GM12878 (cell line): ENCODE measurements around the gene ST6GALNAC3. TPM values are rescaled to one million over a fixed set of nuclear protein-coding genes. Genes with fewer than 3 reads are reported as not detected.

ENCODE experiments used
- ATAC-seq: fragments of 200-7000 bp; cut with Tn5 transposase; 3 replicates; pipeline ENCODE4 v1.9.1; 2020; ENCODE audit warnings: mild to moderate bottlenecking, moderate library complexity
- BruUV-seq: library from RNA; stranded (reverse); fragments of 400-500 nt; replicated peaks from 2 replicates; lab custom pipeline; 2021; lab: Mats Ljungman, UMichigan
- CTCF ChIA-PET: fragments of 300-600 bp; sonication (Branson Sonifier 250); formaldehyde crosslinking; extraction: SDS; loops from one replicate; lab custom pipeline; 2021; ENCODE audit warnings: inconsistent platforms; lab: Yijun Ruan, JAX
- POLR2A ChIA-PET: fragments of 350-600 bp; formaldehyde crosslinking; extraction: SDS; loops from one replicate; lab custom pipeline; 2021; ENCODE audit warnings: inconsistent platforms; lab: Charles Lee
- RAD21 ChIA-PET: fragments of 300-600 bp; sonication (Branson Sonifier 250); formaldehyde crosslinking; loops from one replicate; lab custom pipeline; 2023; ENCODE audit warnings: antibody characterized with exemption; ENCODE audit not compliant: unreplicated experiment; lab: Charles Lee
- SMC1A ChIA-PET: fragments of 300-600 bp; sonication (Branson Sonifier 250); formaldehyde crosslinking; loops from one replicate; lab custom pipeline; 2023; ENCODE audit not compliant: unreplicated experiment, uncharacterized antibody; lab: Charles Lee
- DNase-seq: peaks from one replicate; pipeline ENCODE4 v3.0.0-alpha.2; 2011; ENCODE audit warnings: low read depth, low spot score
- FAIRE-seq: peaks from 3 replicates; lab custom pipeline; 2011; peaks lifted over from hg19 to GRCh38; lab: Jason Lieb, UNC
- H2AFZ ChIP-seq: 2 replicates; pipeline ENCODE4 v1.6.0; 2011; ENCODE audit warnings: low read depth, low read length, control low read depth; ENCODE audit not compliant: control insufficient read depth
- H3K27ac ChIP-seq: 2 replicates; pipeline ENCODE4 v1.5.1; 2011; ENCODE audit warnings: control low read depth; ENCODE audit not compliant: control insufficient read depth, insufficient read depth
- H3K27me3 ChIP-seq, 2 experiments: replicated peaks in 1 of 2; 2 replicates each; pipeline versions ENCODE4 v1.6.0 to v1.6.1; 2011; ENCODE audit warnings: low read length in 1 of 2; ENCODE audit not compliant: control insufficient read depth in 2 of 2, insufficient read depth in 2 of 2
- H3K36me3 ChIP-seq, 2 experiments: 2 replicates each; pipeline ENCODE4 v1.5.1; 2011; ENCODE audit warnings: low read length in 1 of 2; ENCODE audit not compliant: control insufficient read depth in 2 of 2, insufficient read depth in 2 of 2
- H3K4me1 ChIP-seq: 2 replicates; pipeline ENCODE4 v1.6.1; 2011; ENCODE audit warnings: mild to moderate bottlenecking, low read length, moderate library complexity, mixed read lengths; ENCODE audit not compliant: control insufficient read depth, insufficient read depth
- H3K4me2 ChIP-seq: 2 replicates; pipeline ENCODE4 v1.6.0; 2011; ENCODE audit warnings: control low read depth; ENCODE audit not compliant: control insufficient read depth, insufficient read depth
- H3K4me3 ChIP-seq: fragments of 200-600 bp; sonication (generic); 2 replicates; pipeline ENCODE4 v1.5.1; 2016
- H3K79me2 ChIP-seq: 2 replicates; pipeline ENCODE4 v1.6.0; 2011; ENCODE audit warnings: low read length; ENCODE audit not compliant: control insufficient read depth, insufficient read depth
- H3K9ac ChIP-seq: 2 replicates; pipeline ENCODE4 v1.8.0; 2011; ENCODE audit warnings: low read length, control low read depth, mixed read lengths; ENCODE audit not compliant: control insufficient read depth, insufficient read depth
- H3K9me3 ChIP-seq: replicated peaks from 3 replicates; pipeline ENCODE4 v1.5.1; 2011; ENCODE audit warnings: mild to moderate bottlenecking, low read length; ENCODE audit not compliant: control insufficient read depth, insufficient read depth
- H4K20me1 ChIP-seq: 2 replicates; pipeline ENCODE4 v1.6.0; 2011; ENCODE audit not compliant: control insufficient read depth, insufficient read depth
- BCLAF1 ChIP-seq: fragments of 450-650 bp; IDR thresholded peaks from 2 replicates; pipeline ENCODE4 v1.6.1; 2017; ENCODE audit warnings: antibody characterized with exemption, mild to moderate bottlenecking, moderate library complexity
- CBX5 ChIP-seq: sonication (generic); IDR thresholded peaks from 2 replicates; pipeline ENCODE4 v1.6.1; 2016; ENCODE audit warnings: low read depth, moderate library complexity, mild to moderate bottlenecking, inconsistent platforms
- E2F4 ChIP-seq: IDR thresholded peaks from 2 replicates; pipeline ENCODE4 v1.6.1; 2012; ENCODE audit warnings: low read depth, low read length, improper control_type of control experiment
- EED ChIP-seq: sonication (generic); IDR thresholded peaks from 2 replicates; pipeline ENCODE4 v1.6.1; 2016; ENCODE audit warnings: antibody characterized with exemption, low read depth
- ETV6 ChIP-seq, 2 experiments: fragments of 450-650 bp in 1 of 2; IDR thresholded peaks in 1 of 2; conservative IDR thresholded peaks in 1 of 2; 2 replicates each; pipeline ENCODE4 v1.6.1; 2014; ENCODE audit warnings: antibody characterized with exemption in 1 of 2, borderline replicate concordance in 1 of 2, low read depth in 1 of 2, mild to moderate bottlenecking in 1 of 2, moderate library complexity in 1 of 2
- IRF4 ChIP-seq: IDR thresholded peaks from 2 replicates; pipeline ENCODE4 v1.6.1; 2011; ENCODE audit warnings: low read depth, low read length
- SPI1 ChIP-seq: IDR thresholded peaks from 2 replicates; pipeline ENCODE4 v1.6.1; 2011; ENCODE audit warnings: low read depth, mild to moderate bottlenecking, low read length, moderate library complexity, borderline replicate concordance; ENCODE audit not compliant: insufficient read depth
- TARDBP ChIP-seq: IDR thresholded peaks from 2 replicates; pipeline ENCODE4 v1.6.1; 2016; ENCODE audit warnings: borderline replicate concordance
- in situ Hi-C: fragments of 300-500 bp; cut with MboI; formaldehyde crosslinking; loops from 9 replicates; pipeline ENCODE4 v1.14.3; 2018; ENCODE audit warnings: mixed read lengths
- intact Hi-C: fragments of 100-400 bp; cut with micrococcal nuclease; formaldehyde crosslinking; loops from one replicate; pipeline ENCODE4 v1.14.2; 2022; ENCODE audit not compliant: unreplicated experiment
- polyA plus RNA-seq, 11 experiments: library from polyadenylated mRNA; depleted of rRNA in 4 of 11; unstranded in 6 of 11; stranded (reverse) in 5 of 11; fragments of >200 nt; fragmentation: Nextera tagmentation in 4 of 11; fragmentation: Illumina TruSeq in 1 of 11; extraction: Ambion mirVana in 4 of 11; extraction: Trizol in 1 of 11; gene quantifications; 1 replicate in 1 of 11; 2 replicates in 10 of 11; pipeline versions ENCODE4 v1.2.1 to v1.2.3, GENCODE V29; 2011 to 2016; ENCODE audit warnings: inconsistent platforms in 2 of 11, missing spikeins in 2 of 11, low read depth in 1 of 11
- total RNA-seq, 4 experiments: library from RNA; depleted of rRNA in 3 of 4; stranded (reverse); fragments of >200 nt in 3 of 4; fragmentation: Illumina TruSeq in 1 of 4; extraction: Trizol in 1 of 4; gene quantifications; 2 replicates each; pipeline versions ENCODE4 v1.2.1 to v1.2.3, GENCODE V29; 2013 to 2021

The ST6GALNAC3 gene
- total and polyA plus RNA-seq, 10 of the 15 experiments (the other 5 are each of a cell fraction or from before 2014, with no cell fraction given), result 0.04 to 0.68 (median 0.18) TPM; not detected in 3

- no peak for TF ChIP-seq SPI1
- TF ChIP-seq, all 136 proteins: peak for 0
Measured at GRCh38 chr1:76388261-76388660, 313.7 kb downstream of the ST6GALNAC3 start (continued).

- H3K9ac ChIP-seq, result no peak overlapping the region
- no TSS peak for BruUV-seq
- no peaks in the 10 kb centered on the region for H3K36me3 ChIP-seq
- FAIRE-seq (no peak), ATAC-seq (no peak), DNase-seq (no peak)
- RAD21 ChIA-PET, result no interaction called here
- intact Hi-C loops, result no loop called here
- H3K4me2 ChIP-seq, result no peak overlapping the region
- H3K4me1 ChIP-seq, result no peaks in the 10 kb centered on the region
- H3K9me3 ChIP-seq, result no peaks in the 10 kb centered on the region
- no peaks in the 10 kb centered on the region for H4K20me1 ChIP-seq
- H3K79me2 ChIP-seq, result no peaks in the 10 kb centered on the region
- TF ChIP-seq IRF4, result no peak
- TF ChIP-seq TARDBP, result no peak
- no peak for TF ChIP-seq CBX5
- no peak for TF ChIP-seq E2F4
- no peak for TF ChIP-seq ETV6 (conservative IDR thresholded peaks at IDR 0.05 in 1 of 2, IDR thresholded peaks at IDR 0.05 in 1 of 2; ENCODE audit: borderline replicate concordance in 1 of 2, low read depth in 1 of 2)
- no peak for TF ChIP-seq EED
- TF ChIP-seq BCLAF1, result no peak
- in situ Hi-C loops, result no loop called here
- H3K27me3 ChIP-seq, result no peaks in the 10 kb centered on the region
- SMC1A ChIA-PET, result no interaction called here
- H3K27ac ChIP-seq, result no peak overlapping the region
- no peak overlapping the region for H2AFZ ChIP-seq
- CTCF ChIA-PET, result no interaction called here
- H3K4me3 ChIP-seq, result no peak overlapping the region
- POLR2A ChIA-PET, result no interaction called here
Measured at GRCh38 chr1:76390456-76390855, 315.9 kb downstream of the ST6GALNAC3 start.
